A673 (cell line): ENCODE measurements around the gene SUPT7L. TPM values are rescaled to one million over a fixed set of nuclear protein-coding genes. Genes with fewer than 3 reads are reported as not detected.

Experiments used
- Bru-seq: library from RNA; stranded (reverse); fragments of 400-500 nt; gene quantifications from one replicate; lab custom pipeline; 2021; lab: Mats Ljungman, UMichigan
- BruChase-seq, 2 experiments: library from RNA; stranded (reverse); fragments of 400-500 nt; gene quantifications; one replicate each; lab custom pipeline; 2021; lab: Mats Ljungman, UMichigan
- BruUV-seq: library from RNA; stranded (reverse); fragments of 400-500 nt; replicated peaks from 2 replicates; lab custom pipeline; 2021; lab: Mats Ljungman, UMichigan
- CTCF ChIA-PET: fragments of 300-600 bp; sonication (Branson Sonifier 250); formaldehyde crosslinking; loops from one replicate; lab custom pipeline; 2022; ENCODE audit warnings: antibody characterized with exemption; lab: Charles Lee
- POLR2A ChIA-PET: fragments of 300-600 bp; sonication (Branson Sonifier 250); formaldehyde crosslinking; loops from one replicate; lab custom pipeline; 2022; ENCODE audit warnings: antibody characterized with exemption; ENCODE audit not compliant: low non-redundant PET; lab: Charles Lee
- DNase-seq: peaks from one replicate; pipeline ENCODE4 v3.0.0-alpha.2; 2015; ENCODE audit warnings: low spot score
- H3K27ac ChIP-seq: fragments of 200-600 bp; sonication (generic); 2 replicates; pipeline ENCODE4 v1.5.1; 2016; ENCODE audit warnings: mixed run types, low read depth, mild to moderate bottlenecking, mixed read lengths, antibody characterized with exemption, low read length; ENCODE audit not compliant: poor library complexity, severe bottlenecking
- H3K27me3 ChIP-seq: fragments of 200-600 bp; sonication (generic); replicated peaks from 2 replicates; pipeline ENCODE4 v1.6.1; 2017; ENCODE audit warnings: mixed run types, low read depth, mild to moderate bottlenecking, mixed read lengths, antibody characterized with exemption, low read length; ENCODE audit not compliant: insufficient read depth, poor library complexity
- H3K36me3 ChIP-seq: fragments of 200-600 bp; sonication (generic); 2 replicates; pipeline ENCODE4 v1.6.1; 2016; ENCODE audit warnings: mixed run types, mild to moderate bottlenecking, mixed read lengths, antibody characterized with exemption, low read length; ENCODE audit not compliant: insufficient read depth, poor library complexity, severe bottlenecking
- H3K4me1 ChIP-seq: fragments of 200-600 bp; sonication (generic); 2 replicates; pipeline ENCODE4 v1.6.1; 2017; ENCODE audit warnings: mixed run types, mild to moderate bottlenecking, mixed read lengths, antibody characterized with exemption, low read length; ENCODE audit not compliant: insufficient read depth, poor library complexity, severe bottlenecking
- H3K4me3 ChIP-seq: fragments of 200-600 bp; sonication (generic); 2 replicates; pipeline ENCODE4 v1.5.1; 2016; ENCODE audit warnings: low read depth, mixed run types, mild to moderate bottlenecking, mixed read lengths, low read length; ENCODE audit not compliant: poor library complexity, severe bottlenecking
- H3K9me3 ChIP-seq: fragments of 200-600 bp; sonication (generic); 2 replicates; pipeline ENCODE4 v1.6.1; 2016; ENCODE audit warnings: mixed run types, low read depth, mild to moderate bottlenecking, mixed read lengths, antibody characterized with exemption, low read length; ENCODE audit not compliant: poor library complexity, severe bottlenecking
- CTCF ChIP-seq: fragments of 300-800, 200-600 bp; sonication (generic); conservative IDR thresholded peaks from 2 replicates; pipeline ENCODE4 v1.5.1; 2017; ENCODE audit warnings: low read depth, mild to moderate bottlenecking, antibody characterized with exemption, low read length, moderate library complexity, mixed read lengths
- EZH2 ChIP-seq: fragments of 200-600 bp; sonication (generic); IDR thresholded peaks from 2 replicates; pipeline ENCODE4 v1.6.1; 2017; ENCODE audit warnings: borderline replicate concordance, low read depth, mild to moderate bottlenecking, mixed read lengths, antibody characterized with exemption, low read length; ENCODE audit not compliant: poor library complexity, severe bottlenecking
- intact Hi-C: fragments of 100-400 bp; cut with micrococcal nuclease; formaldehyde crosslinking; loops from one replicate; pipeline ENCODE4 v1.10.0; 2022; ENCODE audit not compliant: unreplicated experiment
- long read RNA-seq: library from polyadenylated mRNA; stranded (forward); transcript quantifications from one replicate; pipeline ENCODE4 v2.0.0, GENCODE V29; 2022
- total RNA-seq: library from RNA; stranded (reverse); gene quantifications from 2 replicates; pipeline ENCODE4 v1.2.3, GENCODE V29; 2021

Gene SUPT7L, protein sequence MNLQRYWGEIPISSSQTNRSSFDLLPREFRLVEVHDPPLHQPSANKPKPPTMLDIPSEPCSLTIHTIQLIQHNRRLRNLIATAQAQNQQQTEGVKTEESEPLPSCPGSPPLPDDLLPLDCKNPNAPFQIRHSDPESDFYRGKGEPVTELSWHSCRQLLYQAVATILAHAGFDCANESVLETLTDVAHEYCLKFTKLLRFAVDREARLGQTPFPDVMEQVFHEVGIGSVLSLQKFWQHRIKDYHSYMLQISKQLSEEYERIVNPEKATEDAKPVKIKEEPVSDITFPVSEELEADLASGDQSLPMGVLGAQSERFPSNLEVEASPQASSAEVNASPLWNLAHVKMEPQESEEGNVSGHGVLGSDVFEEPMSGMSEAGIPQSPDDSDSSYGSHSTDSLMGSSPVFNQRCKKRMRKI
- total RNA-seq (33.1 and 34.0 TPM in 2 replicates), Bru-seq, nascent RNA (percentile 82 among the genes with signal in this experiment), BruChase-seq, experiment 1, labeled RNA remaining after a 2-hour chase (percentile 82 among the genes with signal in this experiment), BruChase-seq, experiment 2, labeled RNA remaining after a 6-hour chase (percentile 82 among the genes with signal in this experiment)
- long read RNA-seq, full-length matches to known transcripts, result 54 of 86 reads
- long read RNA-seq, partial matches to known transcripts, result 6 of 86 reads
- long read RNA-seq, other reads (novel, unspliced or antisense), result 26 of 86 reads

GRCh38 chr2:27663285-27664153 lies at the start of gene SUPT7L, which contains the start of gene SLC4A1AP:
Gene SUPT7L (minus strand): TSS chr2:27663614. CDS start chr2:27662192, 1,422 bp downstream.
Gene SLC4A1AP (plus strand): TSS chr2:27663889. CDS start chr2:27663915, 26 bp downstream.
- H3K27ac ChIP-seq, result peak within 1 kb of the TSS; percentile 93
- TF ChIP-seq EZH2, result no peak
- TF ChIP-seq CTCF, result no peak; the same call in 1 of the 2 replicates
- H3K4me3 ChIP-seq, result peak within 1 kb of the TSS; percentile 82
- CTCF ChIA-PET, result interaction anchor here (0.6 kb wide), 1 partner anchor 19 kb away, joined by 3 read pairs; no protein-coding TSS in a partner anchor
- no TSS peak for BruUV-seq
- peak; percentile 88 for DNase-seq
- H3K36me3 ChIP-seq, result peaks cover 48% of the 10 kb centered on the region
- POLR2A ChIA-PET, result interaction anchor here (0.5 to 0.6 kb wide), 2 partner anchors 115 to 616 kb away, joined by 4 to 8 read pairs; no protein-coding TSS in a partner anchor
- intact Hi-C loops, result loop anchor here (10.0 kb wide), 1 partner anchor 259 kb away; the partner anchor contains the start of gene PPM1G
- no peaks in the 10 kb centered on the region for H3K27me3 ChIP-seq
- H3K4me1 ChIP-seq, result peaks cover 20% of the 10 kb centered on the region
- no peaks in the 10 kb centered on the region for H3K9me3 ChIP-seq

DNA sequence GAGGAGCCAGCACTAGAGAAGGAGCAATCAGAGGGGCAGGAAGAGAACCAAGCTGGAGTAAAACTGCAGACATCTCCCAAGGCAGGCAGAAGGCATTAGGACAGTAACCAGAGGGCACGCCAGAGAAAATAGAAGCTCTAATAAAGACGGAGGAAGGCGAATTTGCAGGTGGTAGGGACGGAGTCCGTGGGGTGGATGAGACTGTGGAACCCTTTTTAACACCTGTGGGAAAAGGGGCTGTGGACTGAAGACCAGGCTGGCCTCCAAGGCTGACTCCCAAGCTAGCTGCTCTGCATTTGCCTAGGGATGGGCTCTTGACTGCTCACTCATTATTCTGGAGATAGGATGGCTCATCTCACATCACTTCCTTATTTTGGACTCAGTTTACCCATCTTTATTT lies 49.8 kb upstream of the SUPT7L start:
- TF ChIP-seq EZH2, result no peak
- TF ChIP-seq CTCF, result no peak
- H3K36me3 ChIP-seq, result no peaks in the 10 kb centered on the region
- intact Hi-C loops, result no loop called here
- no peaks in the 10 kb centered on the region for H3K4me1 ChIP-seq
- H3K9me3 ChIP-seq, result no peaks in the 10 kb centered on the region
- CTCF ChIA-PET, result interaction anchor here (0.6 kb wide), 1 partner anchor 11 kb away, joined by 3 read pairs; no protein-coding TSS in a partner anchor
- BruUV-seq, result no TSS peak
- no peak for DNase-seq
- no peak overlapping the region for H3K27ac ChIP-seq
- no peaks in the 10 kb centered on the region for H3K27me3 ChIP-seq
- H3K4me3 ChIP-seq, result no peak overlapping the region
- POLR2A ChIA-PET, result interaction anchor here (0.6 kb wide), 1 partner anchor 22 kb away, joined by 3 read pairs; no protein-coding TSS in a partner anchor
